OCI-LY1 (cell line): Measurements from ENCODE around the gene GRIK3.

Experiments
- H2AFZ ChIP-seq: fragments of 200-600 bp; sonication (generic), shearing (Covaris generic); 2 replicates; pipeline ENCODE4 v1.6.0; 2014; ENCODE audit warnings: antibody characterized with exemption, mild to moderate bottlenecking, low read length
- H3F3A ChIP-seq: fragments of 200-600 bp; sonication (generic), shearing (Covaris generic); 2 replicates; pipeline ENCODE4 v1.6.0; 2014; ENCODE audit warnings: mild to moderate bottlenecking, antibody characterized with exemption, low read length, moderate library complexity; ENCODE audit not compliant: insufficient read depth
- H3K27ac ChIP-seq: fragments of 200-600 bp; sonication (generic); 2 replicates; pipeline ENCODE4 v1.5.1; 2014; ENCODE audit warnings: low read length, mixed run types, mild to moderate bottlenecking, low read depth; ENCODE audit not compliant: poor library complexity, severe bottlenecking
- H3K27me3 ChIP-seq: fragments of 200-600 bp; sonication (generic); 2 replicates; pipeline ENCODE4 v1.6.0; 2014; ENCODE audit warnings: antibody characterized with exemption, mild to moderate bottlenecking, low read length, moderate library complexity; ENCODE audit not compliant: insufficient read depth
- H3K36me3 ChIP-seq: fragments of 200-600 bp; sonication (generic); 2 replicates; pipeline ENCODE4 v1.6.1; 2014; ENCODE audit warnings: mild to moderate bottlenecking, antibody characterized with exemption, low read length, moderate library complexity, mixed read lengths; ENCODE audit not compliant: insufficient read depth
- H3K4me1 ChIP-seq: fragments of 200-600 bp; sonication (generic); 2 replicates; pipeline ENCODE4 v1.5.1; 2014; ENCODE audit warnings: mild to moderate bottlenecking, low read length, moderate library complexity; ENCODE audit not compliant: insufficient read depth, severe bottlenecking
- H3K4me2 ChIP-seq: fragments of 200-600 bp; sonication (generic), shearing (Covaris generic); 2 replicates; pipeline ENCODE4 v1.6.1; 2014; ENCODE audit warnings: low read length
- H3K4me3 ChIP-seq: fragments of 200-600 bp; sonication (generic); 2 replicates; pipeline ENCODE4 v1.5.1; 2014; ENCODE audit warnings: low read length, low read depth, mild to moderate bottlenecking, mixed read lengths; ENCODE audit not compliant: poor library complexity, severe bottlenecking
- H3K79me2 ChIP-seq: fragments of 200-600 bp; shearing (Covaris generic); 2 replicates; pipeline ENCODE4 v1.6.1; 2016; ENCODE audit warnings: mixed run types, low read length, mixed read lengths; ENCODE audit not compliant: insufficient read depth
- H3K9ac ChIP-seq: fragments of 200-600 bp; sonication (generic), shearing (Covaris generic); 2 replicates; pipeline ENCODE4 v1.6.1; 2014; ENCODE audit warnings: mild to moderate bottlenecking, low read length, mixed read lengths
- H3K9me2 ChIP-seq: fragments of 200-600 bp; sonication (generic), shearing (Covaris generic); 2 replicates; pipeline ENCODE4 v1.6.1; 2014; ENCODE audit warnings: low read depth, mild to moderate bottlenecking, low read length, mixed read lengths
- H3K9me3 ChIP-seq: fragments of 200-600 bp; shearing (Covaris generic); 2 replicates; pipeline ENCODE4 v1.6.1; 2014; ENCODE audit warnings: low read length, mixed read lengths
- H4K20me1 ChIP-seq: fragments of 200-600 bp; sonication (generic), shearing (Covaris generic); 2 replicates; pipeline ENCODE4 v1.6.0; 2016; ENCODE audit warnings: mild to moderate bottlenecking, low read length; ENCODE audit not compliant: insufficient read depth
- CTCF ChIP-seq: fragments of 200-600 bp; sonication (generic), shearing (Covaris generic); IDR thresholded peaks from 2 replicates; pipeline ENCODE4 v1.5.1; 2017; ENCODE audit warnings: mild to moderate bottlenecking, antibody characterized with exemption, low read length, moderate library complexity, mixed read lengths
- EZH2 ChIP-seq: fragments of 200-600 bp; sonication (generic), shearing (Covaris generic); IDR thresholded peaks from 2 replicates; pipeline ENCODE4 v1.8.0; 2017; ENCODE audit warnings: borderline replicate concordance, mixed run types, mild to moderate bottlenecking, antibody characterized with exemption, low read length, moderate library complexity, mixed read lengths

GRIK3 gene

GRCh38 chr1:36783475-36783874 lies 250.8 kb downstream of the GRIK3 start:
- no peaks in the 10 kb centered on the region for H3F3A ChIP-seq
- H4K20me1 ChIP-seq: no peaks in the 10 kb centered on the region
- H2AFZ ChIP-seq: no peak overlapping the region
- TF ChIP-seq EZH2: no peak
- TF ChIP-seq CTCF: no peak
- H3K27me3 ChIP-seq: peaks cover 3% of the 10 kb centered on the region; the same call in 1 of the 2 replicates
- H3K27ac ChIP-seq: no peak overlapping the region
- H3K9me2 ChIP-seq: no peaks in the 10 kb centered on the region
- H3K4me1 ChIP-seq: no peaks in the 10 kb centered on the region
- H3K9ac ChIP-seq: no peak overlapping the region
- no peaks in the 10 kb centered on the region for H3K79me2 ChIP-seq
- no peak overlapping the region for H3K4me2 ChIP-seq
- H3K4me3 ChIP-seq: no peak overlapping the region
- H3K36me3 ChIP-seq: no peaks in the 10 kb centered on the region
- no peaks in the 10 kb centered on the region for H3K9me3 ChIP-seq

- H3K4me2 ChIP-seq: no peak overlapping the region
These were observed 251.5 kb downstream of the GRIK3 start for GRCh38 chr1:36782785-36783184.

GRCh38 chr1:36782085-36782484 lies 252.2 kb downstream of the GRIK3 start:
- no peak overlapping the region for H3K4me2 ChIP-seq
- no peak overlapping the region for H3K4me3 ChIP-seq
- H3K9me3 ChIP-seq: no peaks in the 10 kb centered on the region
- no peak overlapping the region for H3K9ac ChIP-seq
- no peaks in the 10 kb centered on the region for H3F3A ChIP-seq
- H3K27me3 ChIP-seq: peaks cover 3% of the 10 kb centered on the region; the same call in 1 of the 2 replicates
- H4K20me1 ChIP-seq: no peaks in the 10 kb centered on the region
- no peak overlapping the region for H3K27ac ChIP-seq
- no peak for TF ChIP-seq EZH2
- no peak for TF ChIP-seq CTCF
- H3K36me3 ChIP-seq: no peaks in the 10 kb centered on the region
- H2AFZ ChIP-seq: no peak overlapping the region
- H3K79me2 ChIP-seq: no peaks in the 10 kb centered on the region
- no peaks in the 10 kb centered on the region for H3K9me2 ChIP-seq
- no peaks in the 10 kb centered on the region for H3K4me1 ChIP-seq

More at GRCh38 chr1:36782785-36783184, 251.5 kb downstream of the GRIK3 start:
- no peak overlapping the region for H3K27ac ChIP-seq
- no peak overlapping the region for H3K9ac ChIP-seq
- no peaks in the 10 kb centered on the region for H3K4me1 ChIP-seq
- no peaks in the 10 kb centered on the region for H3K79me2 ChIP-seq
- no peak overlapping the region for H2AFZ ChIP-seq
- TF ChIP-seq CTCF (no peak), EZH2 (no peak)
- no peaks in the 10 kb centered on the region for H4K20me1 ChIP-seq
- H3K4me3 ChIP-seq: no peak overlapping the region
- H3K36me3 ChIP-seq: no peaks in the 10 kb centered on the region
- peaks cover 3% of the 10 kb centered on the region; the same call in 1 of the 2 replicates for H3K27me3 ChIP-seq
- H3K9me3 ChIP-seq: no peaks in the 10 kb centered on the region
- H3F3A ChIP-seq: no peaks in the 10 kb centered on the region
- H3K9me2 ChIP-seq: no peaks in the 10 kb centered on the region
